Tibial nerve (tissue), 3 donors: ENCODE data around the gene SINHCAF.

Experiments used
- EP300 ChIP-seq, 2 donors: sonication (generic); formaldehyde crosslinking; IDR thresholded peaks; one replicate each; pipeline ENCODE4 v1.6.1; 2017; ENCODE audit warnings: antibody characterized with exemption in 2 of 2, mild to moderate bottlenecking in 1 of 2
- POLR2A ChIP-seq, 2 donors: fragments of 450-650 bp; IDR thresholded peaks; one replicate each; pipeline ENCODE4 v1.6.1; 2017; ENCODE audit warnings: antibody characterized with exemption in 2 of 2, mild to moderate bottlenecking in 2 of 2, moderate library complexity in 2 of 2

DNA sequence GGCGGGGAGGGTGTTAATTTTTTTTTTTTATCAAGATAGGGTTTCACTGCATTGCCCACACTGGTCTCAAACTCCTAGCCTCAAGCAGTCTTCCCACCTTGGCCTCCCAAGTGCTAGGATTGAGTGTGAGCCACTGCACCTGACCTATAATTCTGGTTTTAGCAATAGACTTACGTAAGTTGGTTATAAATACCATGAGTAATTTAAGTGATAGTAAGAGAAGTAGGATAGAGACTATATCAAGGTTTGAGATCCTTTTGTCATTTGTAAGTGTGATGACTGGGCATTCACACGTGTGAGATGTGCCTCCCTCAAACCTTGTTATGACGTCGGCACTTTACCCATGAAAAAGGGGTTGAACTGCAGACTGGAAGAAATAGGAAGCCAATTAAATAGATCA, 22.5 kb downstream of the SINHCAF start:
- no peak for TF ChIP-seq EP300 (IDR thresholded peaks at IDR 0.05)
- no peak for TF ChIP-seq POLR2A (IDR thresholded peaks at IDR 0.05)
